Aorta (tissue), 5 donors: ENCODE results near the gene USP25. TPM values are rescaled to one million over a fixed set of nuclear protein-coding genes. Genes with fewer than 3 reads are reported as not detected.

Experiments used
- ATAC-seq: fragments of 200-7000 bp; cut with Tn5 transposase; one replicate; pipeline ENCODE4 v1.9.1; 2022; ENCODE audit warnings: moderate library complexity; ENCODE audit not compliant: low FRiP score
- DNase-seq, 2 donors: peaks; one replicate each; pipeline ENCODE4 v3.0.0-alpha.2; 2020
- H3K27ac ChIP-seq, 2 donors: one replicate each; pipeline ENCODE4 v1.5.1; 2013; ENCODE audit warnings: low read length in 2 of 2, mild to moderate bottlenecking in 2 of 2, moderate library complexity in 2 of 2, control low read depth in 1 of 2, inconsistent platforms in 1 of 2, low read depth in 1 of 2
- H3K27me3 ChIP-seq, 2 donors: one replicate each; pipeline ENCODE4 v1.6.1; 2013; ENCODE audit warnings: control low read depth in 1 of 2, low read length in 1 of 2, mild to moderate bottlenecking in 1 of 2, moderate library complexity in 1 of 2; ENCODE audit not compliant: insufficient read depth in 2 of 2, control insufficient read depth in 1 of 2
- H3K36me3 ChIP-seq, 2 donors: one replicate each; pipeline ENCODE4 v1.6.1; 2013; ENCODE audit warnings: control low read depth in 1 of 2, low read length in 1 of 2, mild to moderate bottlenecking in 1 of 2; ENCODE audit not compliant: insufficient read depth in 2 of 2, control insufficient read depth in 1 of 2
- H3K4me1 ChIP-seq, 2 donors: one replicate each; pipeline ENCODE4 v1.6.1; 2013; ENCODE audit warnings: low read length in 2 of 2, control low read depth in 1 of 2, mild to moderate bottlenecking in 1 of 2, moderate library complexity in 1 of 2; ENCODE audit not compliant: insufficient read depth in 2 of 2, control insufficient read depth in 1 of 2
- H3K4me3 ChIP-seq, 2 donors: one replicate each; pipeline ENCODE4 v1.5.1; 2013; ENCODE audit warnings: low read length in 2 of 2, control low read depth in 1 of 2, mild to moderate bottlenecking in 1 of 2
- H3K9me3 ChIP-seq: one replicate; pipeline ENCODE4 v1.6.1; 2013; ENCODE audit warnings: mild to moderate bottlenecking, low read length; ENCODE audit not compliant: control insufficient read depth
- WGBS, 2 donors: extraction: QIAGEN DNeasy Blood & Tissue Kit; methylation state at CpG; one replicate each; pipeline ENCODE4 v1.1.7; 2013; 5-methylcytosine and 5-hydroxymethylcytosine counted together
- intact Hi-C, 2 donors: fragments of 100-400 bp; cut with DNase I; formaldehyde crosslinking; loops; one replicate each; pipeline versions ENCODE4 v1.14.2 to v1.15.0; 2022
- polyA plus RNA-seq, 2 donors: library from polyadenylated mRNA; stranded (reverse); fragments of 200-250 nt; gene quantifications; one replicate each; pipeline ENCODE4 v1.2.3, GENCODE V29; 2013
- total RNA-seq, 2 donors: library from RNA; stranded (reverse); fragmentation: NEBNext Ultra II Directional; extraction: Animal tissue kit (Norgen Biotek cat#: 25700); gene quantifications; one replicate each; pipeline ENCODE4 v1.2.1, GENCODE V29; 2021
- donor health status: healthy with polysubstance abuse.
- donor health status: Bipolar disorder and iron deficiency.
- donor health status: DM: no; HTN: no; CAD: no.
- donor health status: DM: no; HTN: no; CAD: no.
- donor health status: DM: yes; HTN: yes; CAD: no.

USP25 gene
- total and polyA plus RNA-seq, 4 donors = 9.3 to 54.2 (median 25.5) TPM

GRCh38 chr21:15823486-15824150 is 93.8 kb downstream of the USP25 start:
- no peaks in the 10 kb centered on the region for H3K36me3 ChIP-seq
- no peak overlapping the region for H3K27ac ChIP-seq
- DNase-seq (no peak), ATAC-seq (no peak)
- H3K27me3 ChIP-seq = no peaks in the 10 kb centered on the region
- no peaks in the 10 kb centered on the region for H3K4me1 ChIP-seq
- H3K4me3 ChIP-seq = no peak overlapping the region
- no peaks in the 10 kb centered on the region for H3K9me3 ChIP-seq
- intact Hi-C loops = no loop called here
- 93 to 94% methylated on average over 4 of the region's 4 CpGs for WGBS, 2 donors

DNA sequence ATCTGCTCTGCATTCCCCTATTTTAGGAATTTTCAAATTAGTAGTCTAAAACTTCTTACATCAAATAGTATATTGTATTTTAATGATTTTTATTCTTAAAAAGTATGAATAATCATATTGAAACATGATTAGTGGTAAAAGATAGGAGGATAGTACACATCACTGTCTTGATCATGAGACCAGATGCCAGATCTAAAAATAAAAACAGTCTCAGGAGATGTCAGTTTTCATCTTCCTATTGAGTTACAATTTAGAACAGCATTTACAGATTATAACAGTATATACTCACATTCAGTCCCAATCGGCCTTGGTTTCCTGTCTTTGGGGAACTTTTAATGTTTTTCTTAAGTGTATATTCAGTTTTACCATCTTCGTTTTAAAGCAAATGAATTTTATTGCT is 95.9 kb downstream of the USP25 start:
- Histone ChIP-seq H3K27me3 (no peaks in the 10 kb centered on the region), H3K4me1 (no peaks in the 10 kb centered on the region), H3K4me3 (no peak overlapping the region), H3K27ac (no peak overlapping the region), H3K36me3 (no peaks in the 10 kb centered on the region), H3K9me3 (no peaks in the 10 kb centered on the region)
- intact Hi-C loops = no loop called here
- WGBS, 2 donors = 71 to 74% methylated on average over 2 of the region's 2 CpGs
- ATAC-seq = no peak
- DNase-seq = no peak

DNA sequence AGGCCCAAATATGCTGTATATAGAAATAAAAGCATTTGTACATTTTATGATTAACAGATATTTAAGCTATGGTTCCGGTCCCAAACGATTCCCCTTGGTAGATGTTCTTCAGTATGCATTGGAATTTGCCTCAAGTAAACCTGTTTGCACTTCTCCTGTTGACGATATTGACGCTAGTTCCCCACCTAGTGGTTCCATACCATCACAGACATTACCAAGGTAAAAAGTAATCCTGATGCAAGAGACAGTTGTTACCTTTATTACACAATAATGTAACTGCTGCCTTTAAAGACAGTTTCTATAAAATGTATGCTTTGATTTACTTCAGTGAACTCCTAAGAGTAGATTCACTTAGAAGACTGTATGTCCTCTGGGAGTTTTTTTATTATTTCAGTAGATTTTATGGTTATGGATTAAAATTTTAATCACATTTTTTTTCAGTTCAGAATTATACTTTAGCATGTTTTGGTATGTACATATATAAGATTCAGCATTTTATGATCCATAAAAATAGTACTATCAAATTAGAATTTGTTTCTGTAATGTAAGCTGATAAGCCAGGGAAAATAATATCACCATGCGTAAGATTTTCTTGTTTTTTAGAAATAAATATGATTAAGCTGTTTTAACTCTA is 96.5 kb downstream of the USP25 start:
- Histone ChIP-seq H3K27ac (no peak overlapping the region), H3K4me1 (no peaks in the 10 kb centered on the region), H3K9me3 (no peaks in the 10 kb centered on the region), H3K27me3 (no peaks in the 10 kb centered on the region), H3K4me3 (no peak overlapping the region), H3K36me3 (peaks cover 0 to under 1% of the 10 kb centered on the region in 2 donors)
- 52 to 59% methylated on average over 5 of the region's 5 CpGs for WGBS, 2 donors
- DNase-seq = no peak
- intact Hi-C loops = no loop called here
- peak; percentile 68 for ATAC-seq

GRCh38 chr21:15826908-15827601 is 97.3 kb downstream of the USP25 start:
- intact Hi-C loops = no loop called here

GRCh38 chr21:15831497-15831896 is 101.7 kb downstream of the USP25 start:
- H3K4me3 ChIP-seq = no peak overlapping the region
- H3K36me3 ChIP-seq = peaks cover 0 to 2% of the 10 kb centered on the region in 2 donors
- H3K27ac ChIP-seq = no peak overlapping the region
- no peaks in the 10 kb centered on the region for H3K27me3 ChIP-seq
- no peaks in the 10 kb centered on the region for H3K9me3 ChIP-seq
- intact Hi-C loops = loop anchor here in 1 of 2 donors (10.0 kb wide), 1 partner anchor 97 kb away; no protein-coding TSS in a partner anchor
- no peaks in the 10 kb centered on the region for H3K4me1 ChIP-seq
- DNase-seq (no peak), ATAC-seq (no peak)
- WGBS, 2 donors = 79 to 90% methylated on average over 4 of the region's 4 CpGs

More at GRCh38 chr21:15826908-15827601, 97.3 kb downstream of the USP25 start:
- WGBS, 2 donors = 77 to 81% methylated on average over 8 of the region's 8 CpGs
- Histone ChIP-seq H3K9me3 (no peaks in the 10 kb centered on the region), H3K27me3 (no peaks in the 10 kb centered on the region), H3K4me3 (no peak overlapping the region), H3K27ac (no peak overlapping the region), H3K36me3 (peaks cover 0 to 2% of the 10 kb centered on the region in 2 donors), H3K4me1 (no peaks in the 10 kb centered on the region)
- ATAC-seq = no peak
- DNase-seq = no peak

- Histone ChIP-seq H3K27ac (peak overlapping the region in 1 of 2 donors; percentile 28), H3K4me3 (no peak overlapping the region), H3K27me3 (no peaks in the 10 kb centered on the region), H3K36me3 (no peaks in the 10 kb centered on the region), H3K4me1 (no peaks in the 10 kb centered on the region), H3K9me3 (no peaks in the 10 kb centered on the region)
- WGBS, 2 donors = 38 to 50% methylated on average over 4 of the region's 4 CpGs
- ATAC-seq (no peak), DNase-seq (no peak)
- intact Hi-C loops = loop anchor here in 1 of 2 donors (10.0 kb wide), 1 partner anchor 103 kb away; no protein-coding TSS in a partner anchor
Observed at GRCh38 chr21:15837645-15838044, 107.9 kb downstream of the USP25 start.

- intact Hi-C loops = loop anchor here in 1 of 2 donors (10.0 kb wide), 1 partner anchor 104 kb away; no protein-coding TSS in a partner anchor
- no peaks in the 10 kb centered on the region for H3K27me3 ChIP-seq
- DNase-seq (no peak), ATAC-seq (no peak)
- H3K36me3 ChIP-seq = no peaks in the 10 kb centered on the region
- H3K27ac ChIP-seq = no peak overlapping the region
- no peaks in the 10 kb centered on the region for H3K4me1 ChIP-seq
- no peak overlapping the region for H3K4me3 ChIP-seq
- WGBS, 2 donors = 96 to 97% methylated on average over 2 of the region's 2 CpGs
- no peaks in the 10 kb centered on the region for H3K9me3 ChIP-seq
Observed at GRCh38 chr21:15839026-15839425, 109.2 kb downstream of the USP25 start.

DNA sequence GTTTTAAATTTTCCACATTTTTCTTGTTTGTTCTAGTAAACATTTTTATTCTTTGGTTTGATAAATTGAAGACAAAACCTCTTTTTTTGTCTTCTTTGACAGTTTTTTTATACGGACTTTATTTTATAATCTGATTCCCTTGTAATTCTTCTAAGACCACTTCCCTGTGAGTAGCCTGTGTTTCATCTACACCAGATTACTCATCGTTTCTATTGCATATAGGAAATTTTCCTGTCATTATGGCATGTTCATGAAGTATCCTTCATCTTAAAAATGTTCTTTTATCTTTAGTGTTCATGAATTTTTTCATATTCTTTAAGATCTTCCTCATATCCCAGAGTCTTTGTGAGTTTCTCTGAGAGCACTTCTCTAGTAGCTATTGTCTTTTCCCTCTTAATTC is 109.8 kb downstream of the USP25 start:
- 84 to 93% methylated on average over 2 of the region's 2 CpGs for WGBS, 2 donors
- no peaks in the 10 kb centered on the region for H3K36me3 ChIP-seq
- DNase-seq (no peak), ATAC-seq (no peak)
- no peak overlapping the region for H3K4me3 ChIP-seq
- intact Hi-C loops = loop anchor here in 1 of 2 donors (10.0 kb wide), 1 partner anchor 105 kb away; no protein-coding TSS in a partner anchor
- no peaks in the 10 kb centered on the region for H3K4me1 ChIP-seq
- H3K27me3 ChIP-seq = no peaks in the 10 kb centered on the region
- H3K9me3 ChIP-seq = no peaks in the 10 kb centered on the region
- H3K27ac ChIP-seq = no peak overlapping the region
